Colonic mucosa (tissue), 4 donors: ENCODE data around the gene SPATA33. TPM values are rescaled to one million over a fixed set of nuclear protein-coding genes. Genes with fewer than 3 reads are reported as not detected.
"Not testable (repeated sequence)": the region's sequence is repeated elsewhere in the genome, so short reads cannot be mapped to it uniquely, and the experiment has no call there.

Source experiments
- DNase-seq: peaks from one replicate; pipeline ENCODE4 v3.0.0-alpha.2; 2020
- H3K27ac ChIP-seq: fragments of 200-600 bp; one replicate; pipeline ENCODE4 v1.8.0; 2021
- H3K27me3 ChIP-seq: fragments of 200-600 bp; one replicate; pipeline ENCODE4 v1.8.0; 2021
- H3K36me3 ChIP-seq: fragments of 200-600 bp; one replicate; pipeline ENCODE4 v1.8.0; 2021
- H3K4me1 ChIP-seq: fragments of 200-600 bp; one replicate; pipeline ENCODE4 v1.8.0; 2021; ENCODE audit warnings: mild to moderate bottlenecking
- H3K4me3 ChIP-seq: fragments of 200-600 bp; one replicate; pipeline ENCODE4 v1.8.0; 2021
- H3K9ac ChIP-seq, 2 donors: one replicate each; pipeline ENCODE4 v1.7.0; 2013; ENCODE audit warnings: control low read depth in 2 of 2, low read depth in 2 of 2, low read length in 2 of 2
- H3K9me3 ChIP-seq: fragments of 200-600 bp; one replicate; pipeline ENCODE4 v1.8.0; 2021
- intact Hi-C: fragments of 100-400 bp; cut with DNase I; formaldehyde crosslinking; loops from one replicate; pipeline ENCODE4 v1.14.1; 2022
- total RNA-seq, 2 donors: library from RNA; stranded (reverse); fragmentation: NEBNext Ultra II Directional in 1 of 2; extraction: Animal tissue kit (Norgen Biotek cat#: 25700) in 1 of 2; gene quantifications; one replicate each; pipeline ENCODE4 v1.2.1, GENCODE V29; 2021
- TF ChIP-seq, protein P1 (sequence below): fragments of 200-600 bp; IDR thresholded peaks from one replicate; pipeline ENCODE4 v1.8.0; 2022; ENCODE audit warnings: antibody characterized with exemption, mild to moderate bottlenecking
- donor health status: healthy.
- donor health status: DM: no; HTN: no; CAD: no.
- donor health status: DM: no; HTN: no; CAD: no.

SPATA33 gene
- total RNA-seq, 2 donors from 2014 or later, result 4.7 to 10.0 TPM

DNA sequence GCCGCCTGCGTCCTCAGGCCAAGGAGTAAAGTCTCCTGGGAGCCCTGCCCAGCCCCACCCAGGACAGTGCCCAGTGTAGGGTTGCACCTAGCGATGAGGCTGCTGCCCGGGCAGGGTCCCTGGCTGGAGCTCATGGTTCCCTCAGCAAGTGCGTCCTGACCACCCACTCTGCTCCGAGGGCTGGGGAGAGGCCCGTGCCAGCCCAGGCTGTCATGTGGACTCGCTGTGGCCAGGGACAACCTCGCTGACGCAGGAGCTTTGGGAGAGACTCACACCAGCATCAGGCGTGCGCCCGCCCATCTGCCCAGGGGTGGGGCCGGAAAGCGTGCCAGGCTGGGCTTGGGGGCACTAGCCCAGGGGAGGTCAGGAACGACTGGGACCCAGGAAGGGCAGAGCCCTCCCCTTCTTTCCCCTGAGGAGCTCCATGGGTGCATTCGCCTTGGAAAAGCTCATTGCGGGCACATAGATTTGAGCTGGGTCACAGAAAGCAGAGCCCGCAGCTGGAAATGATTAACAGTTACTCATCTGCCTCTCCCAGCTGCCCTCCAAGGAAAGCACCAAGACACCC is 24.5 kb upstream of the SPATA33 start:
- H3K4me1 ChIP-seq, result peaks cover 5% of the 10 kb centered on the region
- H3K9ac ChIP-seq, result no peak overlapping the region
- H3K27ac ChIP-seq, result no peak overlapping the region
- no peaks in the 10 kb centered on the region for H3K36me3 ChIP-seq
- H3K27me3 ChIP-seq, result peaks cover 17% of the 10 kb centered on the region
- intact Hi-C loops, result no loop called here
- TF ChIP-seq, protein P1, sequence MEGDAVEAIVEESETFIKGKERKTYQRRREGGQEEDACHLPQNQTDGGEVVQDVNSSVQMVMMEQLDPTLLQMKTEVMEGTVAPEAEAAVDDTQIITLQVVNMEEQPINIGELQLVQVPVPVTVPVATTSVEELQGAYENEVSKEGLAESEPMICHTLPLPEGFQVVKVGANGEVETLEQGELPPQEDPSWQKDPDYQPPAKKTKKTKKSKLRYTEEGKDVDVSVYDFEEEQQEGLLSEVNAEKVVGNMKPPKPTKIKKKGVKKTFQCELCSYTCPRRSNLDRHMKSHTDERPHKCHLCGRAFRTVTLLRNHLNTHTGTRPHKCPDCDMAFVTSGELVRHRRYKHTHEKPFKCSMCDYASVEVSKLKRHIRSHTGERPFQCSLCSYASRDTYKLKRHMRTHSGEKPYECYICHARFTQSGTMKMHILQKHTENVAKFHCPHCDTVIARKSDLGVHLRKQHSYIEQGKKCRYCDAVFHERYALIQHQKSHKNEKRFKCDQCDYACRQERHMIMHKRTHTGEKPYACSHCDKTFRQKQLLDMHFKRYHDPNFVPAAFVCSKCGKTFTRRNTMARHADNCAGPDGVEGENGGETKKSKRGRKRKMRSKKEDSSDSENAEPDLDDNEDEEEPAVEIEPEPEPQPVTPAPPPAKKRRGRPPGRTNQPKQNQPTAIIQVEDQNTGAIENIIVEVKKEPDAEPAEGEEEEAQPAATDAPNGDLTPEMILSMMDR, result no peak
- H3K4me3 ChIP-seq, result no peak overlapping the region
- H3K9me3 ChIP-seq, result no peaks in the 10 kb centered on the region
- DNase-seq, result peak; percentile 31

DNA sequence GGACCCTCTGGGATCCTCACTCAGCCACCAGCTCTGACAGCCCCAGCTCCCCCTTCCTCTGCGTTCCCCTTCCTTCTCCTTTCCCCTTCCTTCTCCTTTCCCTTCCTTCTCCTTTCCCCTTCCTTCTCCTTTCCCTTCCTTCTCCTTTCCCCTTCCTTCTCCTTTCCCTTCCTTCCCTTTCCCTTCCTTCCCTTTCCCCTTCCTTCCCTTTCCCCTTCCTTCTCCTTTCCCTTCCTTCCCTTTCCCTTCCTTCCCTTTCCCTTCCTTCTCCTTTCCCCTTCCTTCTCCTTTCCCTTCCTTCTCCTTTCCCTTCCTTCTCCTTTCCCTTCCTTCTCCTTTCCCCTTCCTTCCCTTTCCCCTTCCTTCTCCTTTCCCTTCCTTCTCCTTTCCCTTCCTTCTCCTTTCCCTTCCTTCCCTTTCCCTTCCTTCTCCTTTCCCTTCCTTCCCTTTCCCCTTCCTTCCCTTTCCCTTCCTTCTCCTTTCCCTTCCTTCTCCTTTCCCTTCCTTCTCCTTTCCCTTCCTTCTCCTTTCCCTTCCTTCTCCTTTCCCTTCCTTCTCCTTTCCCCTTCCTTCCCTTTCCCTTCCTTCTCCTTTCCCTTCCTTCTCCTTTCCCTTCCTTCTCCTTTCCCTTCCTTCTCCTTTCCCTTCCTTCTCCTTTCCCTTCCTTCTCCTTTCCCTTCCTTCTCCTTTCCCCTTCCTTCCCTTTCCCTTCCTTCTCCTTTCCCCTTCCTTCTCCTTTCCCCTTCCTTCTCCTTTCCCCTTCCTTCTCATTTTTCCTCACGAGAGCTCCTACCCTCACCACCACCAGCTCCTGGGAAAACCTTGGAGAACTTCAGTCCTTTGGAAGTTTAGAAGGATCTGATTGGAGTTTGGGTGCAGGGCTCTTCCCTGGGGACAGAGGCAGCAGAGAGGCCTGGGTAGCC is 22.9 kb upstream of the SPATA33 start:
- H3K9ac ChIP-seq, intact Hi-C loops, H3K4me1 ChIP-seq, H3K36me3 ChIP-seq, H3K27ac ChIP-seq, H3K4me3 ChIP-seq, DNase-seq, H3K9me3 ChIP-seq: not testable (repeated sequence)
- H3K27me3 ChIP-seq, result peaks cover 17% of the 10 kb centered on the region

DNA sequence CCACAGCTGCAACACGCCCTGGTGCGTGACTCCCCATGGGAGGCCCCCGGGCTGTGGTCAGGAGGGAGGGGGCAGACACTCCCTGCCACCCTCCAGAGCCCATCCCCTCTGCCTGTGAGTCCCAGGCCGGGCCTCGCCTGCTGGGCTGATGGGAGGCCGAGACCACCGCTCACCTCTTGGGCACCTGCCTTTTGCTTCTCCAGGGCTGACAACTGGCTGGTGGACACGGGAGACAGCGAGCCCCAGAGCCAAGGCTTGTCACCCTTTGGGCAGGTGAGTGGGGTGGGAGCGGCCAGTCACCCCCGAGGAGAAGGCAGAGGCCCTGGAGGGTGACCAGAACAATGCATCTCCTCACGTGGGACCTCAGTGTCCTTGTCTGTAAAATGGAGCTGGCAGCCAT is 21.0 kb upstream of the SPATA33 start:
- H3K36me3 ChIP-seq, result no peaks in the 10 kb centered on the region
- TF ChIP-seq, protein P1, result no peak
- no peak overlapping the region for H3K4me3 ChIP-seq
- H3K9ac ChIP-seq, result no peak overlapping the region
- peaks cover 5% of the 10 kb centered on the region for H3K4me1 ChIP-seq
- no peak overlapping the region for H3K27ac ChIP-seq
- intact Hi-C loops, result no loop called here
- peaks cover 11% of the 10 kb centered on the region for H3K27me3 ChIP-seq
- H3K9me3 ChIP-seq, result no peaks in the 10 kb centered on the region
- DNase-seq, result no peak

DNA sequence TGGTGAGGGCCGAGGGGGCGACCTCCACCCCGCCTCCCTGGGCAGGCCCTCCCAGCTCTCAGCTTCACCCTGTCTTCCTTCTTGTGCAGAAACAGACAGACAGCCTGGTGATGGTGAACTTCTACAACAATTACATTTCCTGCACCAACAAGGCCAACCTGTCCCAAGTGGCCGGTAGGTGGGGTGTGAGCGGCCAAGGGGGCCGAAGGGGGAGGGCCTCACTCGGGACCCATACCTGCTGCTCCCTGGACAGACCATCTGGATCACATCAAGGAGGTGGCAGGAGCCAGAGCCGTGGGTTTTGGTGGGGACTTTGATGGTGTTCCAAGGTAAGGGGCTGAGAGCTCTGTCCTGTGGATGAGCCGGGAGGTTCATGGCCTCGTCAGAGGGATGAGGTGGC is 20.3 kb upstream of the SPATA33 start:
- Histone ChIP-seq H3K4me1 (peaks cover 5% of the 10 kb centered on the region), H3K27me3 (peaks cover 5% of the 10 kb centered on the region), H3K36me3 (no peaks in the 10 kb centered on the region), H3K27ac (no peak overlapping the region), H3K9me3 (no peaks in the 10 kb centered on the region), H3K9ac (no peak overlapping the region), H3K4me3 (no peak overlapping the region)
- no peak for DNase-seq
- TF ChIP-seq, protein P1, result no peak
- intact Hi-C loops, result no loop called here

DNA sequence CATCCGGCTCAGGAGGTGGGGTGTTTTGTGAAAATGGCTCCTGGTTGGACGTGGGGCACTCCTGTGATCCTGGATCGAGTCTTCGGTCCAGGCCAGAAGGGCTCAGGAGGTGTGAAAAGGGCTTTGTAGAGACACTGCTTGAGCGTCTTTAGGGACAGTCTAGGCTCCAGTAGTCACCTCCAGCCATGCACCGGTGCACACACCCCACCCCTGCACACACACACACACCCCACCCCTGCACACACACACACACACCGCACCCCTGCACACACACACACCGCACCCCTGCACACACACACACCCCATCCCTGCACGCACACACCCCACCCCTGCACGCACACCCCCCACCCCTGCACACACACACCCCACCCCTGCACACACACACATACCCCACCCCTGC is 19.2 kb upstream of the SPATA33 start:
- no peaks in the 10 kb centered on the region for H3K36me3 ChIP-seq
- H3K9ac ChIP-seq, result no peak overlapping the region
- DNase-seq, result no peak
- no peaks in the 10 kb centered on the region for H3K4me1 ChIP-seq
- TF ChIP-seq, protein P1, result no peak
- H3K27me3 ChIP-seq, result no peaks in the 10 kb centered on the region
- no peaks in the 10 kb centered on the region for H3K9me3 ChIP-seq
- H3K4me3 ChIP-seq, result no peak overlapping the region
- intact Hi-C loops, result no loop called here
- H3K27ac ChIP-seq, result no peak overlapping the region

DNA sequence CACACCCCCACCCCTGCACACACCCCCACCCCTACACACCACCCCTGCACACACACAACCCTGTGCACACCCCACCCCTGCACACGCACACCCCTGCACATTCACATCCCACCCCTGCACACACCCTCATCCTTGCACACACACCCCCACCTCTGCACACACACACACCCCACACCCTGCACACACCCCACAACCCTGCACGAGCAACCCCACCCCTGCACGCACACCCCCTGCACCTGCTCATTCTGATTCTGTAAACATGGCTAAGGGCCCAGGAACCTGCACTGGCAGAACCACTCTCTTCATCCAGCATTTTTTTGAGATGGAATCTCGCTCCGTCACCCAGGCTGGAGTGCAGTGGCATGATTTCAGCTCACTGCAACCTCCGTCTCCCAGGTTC is 18.3 kb upstream of the SPATA33 start:
- DNase-seq, result no peak
- Histone ChIP-seq H3K4me1 (no peaks in the 10 kb centered on the region), H3K27ac (no peak overlapping the region), H3K9me3 (no peaks in the 10 kb centered on the region), H3K9ac (no peak overlapping the region), H3K27me3 (no peaks in the 10 kb centered on the region), H3K4me3 (no peak overlapping the region), H3K36me3 (no peaks in the 10 kb centered on the region)
- TF ChIP-seq, protein P1, result no peak
- intact Hi-C loops, result no loop called here
